ENCODE results near the gene COL4A2. TPM values are rescaled to one million over a fixed set of nuclear protein-coding genes. Genes with fewer than 3 reads are reported as not detected.

The COL4A2 gene
- total and polyA plus RNA-seq, 8 donors: 18.4 to 130 (median 43.8) TPM

DNA sequence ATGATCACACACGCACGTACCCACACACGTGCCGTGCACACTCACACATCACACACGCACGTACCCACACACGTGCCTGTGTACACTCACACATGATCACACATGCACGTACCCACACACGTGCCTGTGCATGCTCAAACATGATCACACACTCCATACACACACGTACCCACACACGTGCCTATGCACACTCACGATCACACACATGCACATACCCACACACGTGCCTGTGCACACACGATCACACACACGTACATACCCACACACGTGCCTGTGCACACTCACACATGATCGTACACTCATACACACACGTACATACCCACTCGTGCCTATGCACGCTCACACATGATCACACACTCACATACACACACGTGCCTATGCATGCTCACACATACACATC lies 167.6 kb downstream of the COL4A2 start:
- H3K4me1 ChIP-seq: no peaks in the 10 kb centered on the region
- no peak for ATAC-seq
- H3K4me3 ChIP-seq: no peak overlapping the region
- no peaks in the 10 kb centered on the region for H3K36me3 ChIP-seq
- H3K9me3 ChIP-seq: no peaks in the 10 kb centered on the region
- H3K27me3 ChIP-seq: no peaks in the 10 kb centered on the region
- intact Hi-C loops (cut with DNase I): no loop called here
- TF ChIP-seq, protein P1, sequence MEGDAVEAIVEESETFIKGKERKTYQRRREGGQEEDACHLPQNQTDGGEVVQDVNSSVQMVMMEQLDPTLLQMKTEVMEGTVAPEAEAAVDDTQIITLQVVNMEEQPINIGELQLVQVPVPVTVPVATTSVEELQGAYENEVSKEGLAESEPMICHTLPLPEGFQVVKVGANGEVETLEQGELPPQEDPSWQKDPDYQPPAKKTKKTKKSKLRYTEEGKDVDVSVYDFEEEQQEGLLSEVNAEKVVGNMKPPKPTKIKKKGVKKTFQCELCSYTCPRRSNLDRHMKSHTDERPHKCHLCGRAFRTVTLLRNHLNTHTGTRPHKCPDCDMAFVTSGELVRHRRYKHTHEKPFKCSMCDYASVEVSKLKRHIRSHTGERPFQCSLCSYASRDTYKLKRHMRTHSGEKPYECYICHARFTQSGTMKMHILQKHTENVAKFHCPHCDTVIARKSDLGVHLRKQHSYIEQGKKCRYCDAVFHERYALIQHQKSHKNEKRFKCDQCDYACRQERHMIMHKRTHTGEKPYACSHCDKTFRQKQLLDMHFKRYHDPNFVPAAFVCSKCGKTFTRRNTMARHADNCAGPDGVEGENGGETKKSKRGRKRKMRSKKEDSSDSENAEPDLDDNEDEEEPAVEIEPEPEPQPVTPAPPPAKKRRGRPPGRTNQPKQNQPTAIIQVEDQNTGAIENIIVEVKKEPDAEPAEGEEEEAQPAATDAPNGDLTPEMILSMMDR (IDR thresholded peaks at IDR 0.05): no peak
- no peak for FAIRE-seq
- H3K27ac ChIP-seq: no peak overlapping the region
- no peak for DNase-seq
- 84 to 86% methylated on average over 21 of the region's 21 CpGs for WGBS, 2 donors

DNA sequence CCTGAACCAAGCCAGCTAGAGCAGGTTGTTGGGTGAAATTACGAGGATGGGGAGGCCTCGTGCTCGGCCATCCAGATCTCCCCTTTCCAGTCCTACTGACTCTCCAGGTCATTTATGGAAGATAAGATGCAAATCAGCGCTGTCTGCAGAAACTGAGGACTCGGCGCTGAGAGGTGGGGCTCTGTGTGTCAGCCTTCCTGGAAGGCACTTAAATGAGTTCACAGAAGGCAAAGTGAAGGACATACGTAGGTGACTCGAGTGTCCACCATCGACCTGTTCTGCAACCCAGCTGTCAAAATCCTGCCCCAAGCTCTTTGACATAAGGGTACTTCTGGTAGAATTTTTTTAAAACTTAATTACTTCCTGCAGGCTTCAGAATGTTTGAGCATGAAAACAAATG lies 168.0 kb downstream of the COL4A2 start:
- WGBS, 2 donors: 78 to 81% methylated on average over 9 of the region's 9 CpGs
- ATAC-seq: no peak
- intact Hi-C loops (cut with DNase I): no loop called here

DNA sequence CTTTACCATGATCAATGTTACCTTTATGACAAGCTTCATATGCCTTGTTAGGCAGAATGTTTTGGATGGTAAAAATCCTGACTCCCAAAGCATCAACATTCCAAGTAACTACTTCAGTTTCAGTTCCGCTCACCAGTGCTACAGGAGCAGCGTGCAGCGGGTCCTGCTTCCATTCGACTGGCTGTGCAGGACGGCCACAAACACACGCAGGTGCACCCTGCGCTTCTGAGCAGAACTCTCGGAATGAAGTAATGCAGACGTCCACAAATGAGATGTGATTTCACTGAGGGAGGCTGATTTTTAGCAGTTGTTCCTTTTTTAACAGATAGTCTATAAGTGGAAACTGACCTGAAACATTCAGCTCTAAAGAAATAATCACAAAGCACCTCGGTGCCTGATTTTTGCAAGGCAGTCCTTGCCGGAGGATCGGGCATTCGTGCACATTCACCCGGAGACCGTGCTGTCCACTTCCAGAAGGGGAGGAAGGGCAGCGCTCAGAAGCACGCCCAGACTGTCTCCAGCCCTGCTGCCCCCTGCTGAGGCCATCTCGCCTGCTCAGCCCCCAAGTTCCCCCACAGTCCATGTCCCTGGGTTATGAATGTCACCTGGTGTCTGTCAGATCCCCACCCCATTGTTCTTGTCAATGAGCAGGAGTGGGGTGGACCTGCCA lies 168.6 kb downstream of the COL4A2 start:
- ATAC-seq (no peak), DNase-seq (no peak), FAIRE-seq (no peak)
- TF ChIP-seq, protein P1 (IDR thresholded peaks at IDR 0.05): no peak
- 86 to 87% methylated on average over 18 of the region's 18 CpGs for WGBS, 2 donors
- intact Hi-C loops (cut with DNase I): no loop called here
- H3K36me3 ChIP-seq: no peaks in the 10 kb centered on the region
- H3K27me3 ChIP-seq: no peaks in the 10 kb centered on the region
- H3K27ac ChIP-seq: no peak overlapping the region
- no peak overlapping the region for H3K4me3 ChIP-seq
- no peaks in the 10 kb centered on the region for H3K4me1 ChIP-seq
- H3K9me3 ChIP-seq: no peaks in the 10 kb centered on the region

More for the DNA sequence above, 168.0 kb downstream of the COL4A2 start:
- no peaks in the 10 kb centered on the region for H3K36me3 ChIP-seq
- H3K4me1 ChIP-seq: no peaks in the 10 kb centered on the region
- H3K27me3 ChIP-seq: no peaks in the 10 kb centered on the region
- no peak overlapping the region for H3K27ac ChIP-seq
- TF ChIP-seq, protein P1 (IDR thresholded peaks at IDR 0.05): no peak
- DNase-seq (no peak), FAIRE-seq (no peak)
- no peak overlapping the region for H3K4me3 ChIP-seq
- no peaks in the 10 kb centered on the region for H3K9me3 ChIP-seq

DNA sequence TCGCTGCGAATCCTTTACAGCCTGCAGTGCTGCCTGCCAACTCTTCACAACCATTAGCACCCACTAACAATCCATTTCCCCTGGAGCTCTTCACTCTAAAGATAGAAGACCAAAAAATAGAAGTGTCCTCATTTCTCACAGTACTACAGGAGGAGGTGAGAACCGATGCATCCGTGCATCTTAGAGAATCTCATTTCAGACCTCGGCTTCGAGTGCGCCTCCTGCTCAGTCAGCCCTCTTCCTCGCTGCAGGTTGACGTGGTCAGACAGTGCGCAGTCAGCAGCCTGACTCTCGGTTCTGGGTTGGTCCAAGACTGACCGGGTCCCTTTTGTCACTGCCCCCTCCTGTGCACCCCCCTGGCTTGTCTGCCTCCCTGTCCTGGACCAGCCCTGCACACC lies 169.1 kb downstream of the COL4A2 start:
- DNase-seq (no peak), ATAC-seq (no peak), FAIRE-seq (no peak)
- intact Hi-C loops (cut with DNase I): no loop called here
- H3K4me1 ChIP-seq: no peaks in the 10 kb centered on the region
- no peak overlapping the region for H3K4me3 ChIP-seq
- no peak overlapping the region for H3K27ac ChIP-seq
- TF ChIP-seq, protein P1 (IDR thresholded peaks at IDR 0.05): no peak
- no peaks in the 10 kb centered on the region for H3K9me3 ChIP-seq
- no peaks in the 10 kb centered on the region for H3K27me3 ChIP-seq
- WGBS, 2 donors: 83 to 85% methylated on average over 12 of the region's 12 CpGs
- no peaks in the 10 kb centered on the region for H3K36me3 ChIP-seq

DNA sequence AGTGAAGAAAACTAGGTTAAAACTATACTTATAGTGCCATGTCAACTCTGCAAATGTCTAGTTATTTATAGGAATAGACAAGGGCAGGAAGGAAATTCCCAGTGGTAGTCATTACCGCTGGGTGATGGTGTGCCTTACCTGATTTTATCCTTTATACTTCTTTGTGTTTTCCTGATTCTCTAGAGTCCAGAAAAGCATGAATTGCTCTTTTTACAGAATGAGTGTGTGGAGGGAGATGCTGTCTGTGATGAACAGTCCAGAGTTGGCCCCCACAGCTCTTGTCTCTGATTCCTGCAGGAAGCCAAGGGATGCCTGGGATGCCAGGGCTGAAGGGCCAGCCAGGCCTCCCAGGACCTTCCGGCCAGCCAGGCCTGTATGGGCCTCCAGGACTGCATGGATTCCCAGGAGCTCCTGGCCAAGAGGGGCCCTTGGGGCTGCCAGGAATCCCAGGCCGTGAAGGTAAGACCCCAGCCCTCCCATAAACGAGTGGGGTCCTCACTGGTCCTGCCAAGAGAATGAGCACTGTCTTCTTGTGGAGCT lies 170.7 kb downstream of the COL4A2 start:
- Histone ChIP-seq H3K27me3 (no peaks in the 10 kb centered on the region), H3K4me1 (no peaks in the 10 kb centered on the region), H3K4me3 (no peak overlapping the region), H3K36me3 (no peaks in the 10 kb centered on the region), H3K27ac (no peak overlapping the region), H3K9me3 (no peaks in the 10 kb centered on the region)
- ATAC-seq (no peak), DNase-seq (no peak), FAIRE-seq (no peak)
- WGBS, 2 donors: 79 to 85% methylated on average over 4 of the region's 4 CpGs
- TF ChIP-seq, protein P1 (IDR thresholded peaks at IDR 0.05): no peak
- intact Hi-C loops (cut with DNase I): no loop called here

Measured in pancreas (tissue), 10 donors.